Neural progenitor cell (in vitro differentiated cells): ENCODE data around the gene KIAA1191.

ENCODE experiments used
- EZH2 ChIP-seq: fragments of 200-600 bp; sonication (generic); IDR thresholded peaks from 2 replicates; pipeline ENCODE4 v1.6.1; 2017; ENCODE audit warnings: antibody characterized with exemption, mild to moderate bottlenecking, moderate library complexity
- TF ChIP-seq, protein P1 (sequence below): fragments of 200-600 bp; sonication (generic); IDR thresholded peaks from 2 replicates; pipeline ENCODE4 v1.5.1; 2017; ENCODE audit warnings: antibody characterized with exemption, mild to moderate bottlenecking

DNA sequence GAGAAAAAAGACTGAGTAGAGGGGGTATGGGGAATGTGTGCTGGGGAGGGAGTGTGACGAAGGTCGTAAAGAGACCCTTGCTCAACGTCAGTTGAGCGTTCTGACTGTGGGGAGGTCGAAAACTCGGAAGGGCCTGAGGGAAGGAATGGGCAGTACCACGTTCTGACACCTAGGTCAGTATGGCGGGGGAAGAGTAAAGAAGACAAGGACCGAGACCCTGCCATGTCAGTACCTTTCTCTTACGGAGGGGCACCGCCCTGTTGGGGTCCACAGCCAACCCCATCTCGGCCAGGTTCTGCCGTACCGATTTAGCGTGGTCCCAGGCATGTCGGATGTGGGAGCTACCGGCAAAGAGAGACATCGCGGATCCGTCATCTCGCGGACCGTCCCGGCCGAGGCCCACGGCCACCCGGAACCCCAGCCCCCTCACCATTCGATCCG is 26.5 kb upstream of the KIAA1191 start:
- TF ChIP-seq, protein P1, sequence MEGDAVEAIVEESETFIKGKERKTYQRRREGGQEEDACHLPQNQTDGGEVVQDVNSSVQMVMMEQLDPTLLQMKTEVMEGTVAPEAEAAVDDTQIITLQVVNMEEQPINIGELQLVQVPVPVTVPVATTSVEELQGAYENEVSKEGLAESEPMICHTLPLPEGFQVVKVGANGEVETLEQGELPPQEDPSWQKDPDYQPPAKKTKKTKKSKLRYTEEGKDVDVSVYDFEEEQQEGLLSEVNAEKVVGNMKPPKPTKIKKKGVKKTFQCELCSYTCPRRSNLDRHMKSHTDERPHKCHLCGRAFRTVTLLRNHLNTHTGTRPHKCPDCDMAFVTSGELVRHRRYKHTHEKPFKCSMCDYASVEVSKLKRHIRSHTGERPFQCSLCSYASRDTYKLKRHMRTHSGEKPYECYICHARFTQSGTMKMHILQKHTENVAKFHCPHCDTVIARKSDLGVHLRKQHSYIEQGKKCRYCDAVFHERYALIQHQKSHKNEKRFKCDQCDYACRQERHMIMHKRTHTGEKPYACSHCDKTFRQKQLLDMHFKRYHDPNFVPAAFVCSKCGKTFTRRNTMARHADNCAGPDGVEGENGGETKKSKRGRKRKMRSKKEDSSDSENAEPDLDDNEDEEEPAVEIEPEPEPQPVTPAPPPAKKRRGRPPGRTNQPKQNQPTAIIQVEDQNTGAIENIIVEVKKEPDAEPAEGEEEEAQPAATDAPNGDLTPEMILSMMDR = no peak
- TF ChIP-seq EZH2 = no peak
